ENCODE results near the gene UFM1.
"Not testable (repeated sequence)": the region's sequence is repeated elsewhere in the genome, so short reads cannot be mapped to it uniquely, and the experiment has no call there.

Gene UFM1

DNA sequence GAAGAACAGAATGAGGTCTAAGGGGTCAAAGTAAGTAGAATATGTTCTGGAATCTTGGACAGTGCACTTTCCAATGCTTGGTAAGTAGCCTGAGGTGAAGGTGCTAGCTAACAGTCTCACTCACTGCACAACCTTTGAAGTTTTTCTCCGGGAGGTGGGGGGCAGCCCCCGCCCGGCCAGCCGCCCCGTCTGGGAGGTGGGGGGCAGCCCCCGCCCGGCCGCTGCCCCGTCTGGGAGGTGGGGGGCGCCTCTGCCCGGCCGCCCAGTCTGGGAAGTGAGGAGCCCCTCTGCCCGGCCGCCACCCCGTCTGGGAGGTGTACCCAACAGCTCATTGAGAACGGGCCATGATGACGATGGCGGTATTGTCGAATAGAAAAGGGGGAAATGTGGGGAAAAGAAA is 14.1 kb downstream of the UFM1 start:
- not testable (repeated sequence) for DNase-seq (ENCODE audit: insufficient read length, low spot score); FAIRE-seq

GRCh38 chr13:38365661-38366060 is 16.0 kb downstream of the UFM1 start:
- no peak for FAIRE-seq
- DNase-seq (ENCODE audit: insufficient read length, low spot score): no peak

GRCh38 chr13:38366954-38367645 is 17.4 kb downstream of the UFM1 start:
- DNase-seq (ENCODE audit: insufficient read length, low spot score) (no peak), FAIRE-seq (no peak)

GRCh38 chr13:38369058-38369457 is 19.4 kb downstream of the UFM1 start:
- FAIRE-seq (no peak), DNase-seq (ENCODE audit: insufficient read length, low spot score) (no peak)

DNA sequence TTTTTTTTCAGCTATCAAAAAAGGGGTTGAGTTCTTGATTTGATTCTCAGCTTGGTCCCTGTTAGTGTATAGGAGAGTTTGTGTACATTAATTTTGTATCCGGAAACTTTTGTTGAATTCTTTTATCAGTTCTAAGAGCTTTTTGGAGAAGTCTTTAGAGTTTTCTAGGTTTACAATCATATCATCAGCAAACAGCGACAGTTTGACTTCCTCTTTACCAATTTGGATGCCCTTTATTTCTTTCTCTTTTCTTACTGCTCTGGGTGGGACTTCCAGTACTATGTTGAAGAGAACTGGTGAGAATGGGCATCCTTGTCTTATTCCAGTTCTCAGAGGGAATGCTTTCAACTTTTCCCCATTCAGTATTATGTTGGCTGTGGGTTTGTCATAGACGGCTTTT is 20.4 kb downstream of the UFM1 start:
- DNase-seq (ENCODE audit: insufficient read length, low spot score); FAIRE-seq: not testable (repeated sequence)

- FAIRE-seq: no peak
- DNase-seq (ENCODE audit: insufficient read length, low spot score): no peak
Observed at GRCh38 chr13:38372820-38373383, 23.3 kb downstream of the UFM1 start.

GRCh38 chr13:38376546-38376945 is 26.9 kb downstream of the UFM1 start:
- FAIRE-seq: no peak

DNA sequence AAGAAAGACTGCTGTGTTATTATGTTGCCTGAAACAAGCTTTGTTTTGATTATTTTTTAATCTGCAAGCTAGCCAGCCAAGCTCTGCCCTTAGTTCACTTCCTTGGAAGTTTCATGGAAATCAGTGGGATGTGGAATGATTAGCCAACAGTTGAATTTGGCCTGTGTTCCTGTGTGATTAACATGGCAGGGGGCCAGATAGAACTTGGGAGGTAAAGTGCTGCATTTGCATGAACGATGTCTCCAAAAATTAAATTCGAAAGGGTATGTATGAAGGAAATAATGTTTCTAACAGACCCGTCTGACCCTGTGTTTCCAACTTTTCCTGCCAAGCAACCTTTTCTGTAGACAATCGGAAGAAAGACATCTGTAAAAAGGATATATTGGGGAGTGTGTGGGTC is 32.2 kb downstream of the UFM1 start:
- FAIRE-seq: no peak
- no peak for DNase-seq (ENCODE audit: insufficient read length, low spot score)

More at GRCh38 chr13:38376546-38376945, 26.9 kb downstream of the UFM1 start:
- DNase-seq (ENCODE audit: insufficient read length, low spot score): no peak

DNA sequence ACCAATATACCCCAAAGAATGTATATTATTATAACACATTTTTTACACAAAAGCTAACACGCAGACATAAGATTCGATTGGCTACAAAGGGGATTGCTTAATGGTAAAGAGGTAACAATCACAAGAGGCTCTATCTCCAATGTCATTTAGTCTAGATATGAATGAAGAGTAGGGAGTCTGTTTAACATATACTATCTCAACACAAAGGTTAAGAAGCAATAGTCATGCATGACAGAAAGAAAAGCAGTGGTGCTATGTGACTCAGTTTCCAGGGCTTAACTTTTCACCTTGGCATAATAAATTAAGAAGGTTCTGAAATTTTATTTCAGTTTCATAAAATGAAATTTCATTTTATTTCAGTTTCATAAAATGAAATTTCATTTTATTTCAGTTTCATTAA is 33.3 kb downstream of the UFM1 start:
- no peak for FAIRE-seq

GRCh38 chr13:38384171-38384570 is 34.5 kb downstream of the UFM1 start:
- DNase-seq (ENCODE audit: insufficient read length, low spot score): no peak
- no peak for FAIRE-seq

More for the DNA sequence above, 33.3 kb downstream of the UFM1 start:
- no peak for DNase-seq (ENCODE audit: insufficient read length, low spot score)

GRCh38 chr13:38385153-38385891 is 35.7 kb downstream of the UFM1 start:
- DNase-seq (ENCODE audit: insufficient read length, low spot score): no peak
- FAIRE-seq: no peak

DNA sequence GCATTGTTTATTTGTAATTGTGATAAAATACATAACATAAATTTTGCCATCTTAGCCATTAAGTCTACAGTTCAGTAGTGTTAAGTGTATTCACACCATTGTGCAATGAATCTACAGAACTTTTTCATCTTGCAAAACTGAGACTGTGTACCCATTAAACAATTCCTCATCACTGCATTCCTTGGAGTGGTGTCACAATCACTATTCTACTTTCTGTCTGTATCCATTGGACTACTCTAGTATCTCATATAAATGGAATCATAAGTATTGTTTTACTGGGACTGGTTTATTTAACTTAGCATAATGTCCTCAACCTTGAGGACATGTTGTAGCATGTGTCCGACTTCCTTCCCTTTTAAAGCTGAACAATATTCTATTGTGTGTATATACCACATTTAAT is 36.8 kb downstream of the UFM1 start:
- FAIRE-seq: no peak

DNA sequence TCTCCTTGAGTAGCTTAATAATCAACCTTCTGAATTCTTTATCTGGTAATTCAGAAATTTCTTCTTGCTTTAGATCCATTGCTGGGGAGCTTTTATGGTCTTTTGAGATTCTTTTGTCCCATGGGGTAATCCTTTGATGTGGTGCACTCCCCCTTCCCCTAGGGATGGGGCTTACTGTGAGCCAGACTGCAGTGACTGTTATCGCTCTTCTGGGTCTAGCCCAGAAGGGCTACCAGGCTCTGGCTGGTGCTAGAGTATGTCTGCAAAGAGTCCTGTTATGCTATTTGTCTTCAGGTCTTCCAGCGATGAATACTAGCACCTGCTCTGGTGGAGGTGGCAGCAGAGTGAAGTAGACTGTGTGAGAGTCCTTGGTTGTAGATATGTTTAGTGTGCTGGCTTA is 41.7 kb downstream of the UFM1 start:
- DNase-seq (ENCODE audit: insufficient read length, low spot score): no peak
- no peak for FAIRE-seq

More for the DNA sequence above, 36.8 kb downstream of the UFM1 start:
- no peak for DNase-seq (ENCODE audit: insufficient read length, low spot score)

DNA sequence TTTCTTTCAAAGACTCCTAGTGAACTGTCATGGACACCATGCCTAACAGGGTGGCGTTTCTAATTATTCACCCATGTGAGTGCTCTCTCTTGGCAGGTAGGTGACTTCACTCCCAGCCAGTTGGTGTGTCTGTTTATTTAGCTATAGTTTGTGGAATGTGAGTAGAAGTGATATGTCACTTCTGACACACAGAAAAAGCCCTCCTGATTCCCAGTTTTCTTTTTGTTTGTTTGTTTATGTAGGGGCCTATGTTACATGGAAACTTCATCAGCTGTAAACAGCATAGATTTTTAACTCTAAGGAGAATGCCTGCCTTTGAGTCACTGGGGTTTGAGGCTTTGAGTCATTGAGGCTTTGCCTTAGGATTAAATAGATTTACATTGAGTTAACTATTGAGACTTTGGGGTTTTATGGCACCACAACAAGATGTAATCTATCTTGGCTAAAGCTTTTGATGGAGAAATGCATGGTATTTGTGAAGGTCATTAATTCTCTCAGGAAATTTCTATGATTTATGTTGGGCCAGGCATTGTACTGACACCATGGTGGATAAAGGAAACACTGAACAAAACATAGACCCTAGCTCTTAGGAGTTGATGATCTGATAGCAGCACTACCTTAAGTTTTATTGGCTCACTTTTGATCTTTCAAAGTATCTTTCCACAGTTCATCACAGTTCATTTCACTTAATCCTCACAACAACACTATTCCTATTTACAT is 45.3 kb downstream of the UFM1 start:
- DNase-seq (ENCODE audit: insufficient read length, low spot score): no peak

GRCh38 chr13:38395497-38395788 is 45.8 kb downstream of the UFM1 start:
- DNase-seq (ENCODE audit: insufficient read length, low spot score) (no peak), FAIRE-seq (no peak)

More for the DNA sequence above, 45.3 kb downstream of the UFM1 start:
- no peak for FAIRE-seq

- DNase-seq (ENCODE audit: insufficient read length, low spot score) (no peak), FAIRE-seq (no peak)
Observed at GRCh38 chr13:38398711-38399493, 49.3 kb downstream of the UFM1 start.

DNA sequence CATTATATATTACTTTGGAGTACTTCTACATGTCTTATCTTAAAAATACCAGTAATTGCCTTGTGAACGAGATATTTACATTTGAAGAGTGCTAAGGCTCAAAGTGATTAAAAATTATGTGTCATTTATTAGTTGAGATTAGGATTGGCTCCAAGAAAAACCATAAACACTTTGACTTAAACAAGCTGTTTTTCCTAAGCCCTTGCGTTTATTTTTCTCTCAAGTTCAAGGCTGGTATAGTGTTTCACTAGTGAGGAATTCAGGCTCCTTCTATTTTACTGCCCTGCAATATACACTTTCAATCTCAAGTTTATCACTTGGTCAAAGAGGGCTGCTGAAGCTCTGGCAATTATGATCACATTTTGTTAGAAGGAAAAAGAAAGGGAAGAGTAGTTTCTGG is 49.9 kb downstream of the UFM1 start:
- FAIRE-seq (no peak), DNase-seq (ENCODE audit: insufficient read length, low spot score) (no peak)

DNA sequence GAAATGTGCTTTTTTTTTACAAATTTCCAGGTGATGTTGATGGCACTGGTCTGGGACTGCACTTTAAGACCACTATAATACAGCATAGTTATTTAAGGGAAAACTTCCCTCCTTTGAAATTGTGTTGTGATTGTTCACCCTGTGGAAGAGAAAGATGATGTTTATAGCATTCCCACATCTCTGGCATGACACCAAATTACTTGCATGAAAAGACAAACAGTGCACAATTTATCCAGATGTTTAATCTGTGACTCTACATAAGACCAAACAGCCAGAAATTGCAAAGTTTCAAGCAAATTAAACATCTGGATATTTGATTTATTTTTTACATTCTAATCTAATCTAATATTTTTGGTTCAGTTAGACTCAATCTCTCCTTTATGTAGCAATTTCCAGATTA is 51.6 kb downstream of the UFM1 start:
- no peak for FAIRE-seq
- DNase-seq (ENCODE audit: insufficient read length, low spot score): no peak

- no peak for FAIRE-seq
Observed at GRCh38 chr13:38405216-38405615, 55.6 kb downstream of the UFM1 start.

GRCh38 chr13:38409771-38410170 is 60.1 kb downstream of the UFM1 start:
- no peak for FAIRE-seq
- DNase-seq (ENCODE audit: insufficient read length, low spot score): no peak

More at GRCh38 chr13:38405216-38405615, 55.6 kb downstream of the UFM1 start:
- no peak for DNase-seq (ENCODE audit: insufficient read length, low spot score)

- no peak for DNase-seq (ENCODE audit: insufficient read length, low spot score)
Observed at GRCh38 chr13:38412266-38412665, 62.6 kb downstream of the UFM1 start.

More at GRCh38 chr13:38412266-38412665, 62.6 kb downstream of the UFM1 start:
- FAIRE-seq: no peak

Data from HTR-8/SVneo (cell line).